Testis (tissue), 3 donors: ENCODE measurements around the gene APRT. TPM values are rescaled to one million over a fixed set of nuclear protein-coding genes. Genes with fewer than 3 reads are reported as not detected.

Experiments
- DNase-seq: peaks from one replicate; pipeline ENCODE4 v3.0.0-alpha.2; 2019
- H3K27ac ChIP-seq, 2 donors: fragments of 200-600 bp; sonication (generic); one replicate each; pipeline ENCODE4 v1.5.1; 2019
- H3K27me3 ChIP-seq: fragments of 200-600 bp; sonication (generic); one replicate; pipeline ENCODE4 v1.5.1; 2019
- H3K36me3 ChIP-seq: fragments of 200-600 bp; sonication (generic); one replicate; pipeline ENCODE4 v1.5.1; 2017; ENCODE audit warnings: low read depth; ENCODE audit errors: missing control alignments
- H3K4me1 ChIP-seq: fragments of 200-600 bp; sonication (generic); one replicate; pipeline ENCODE4 v1.5.1; 2019
- H3K4me3 ChIP-seq, 2 donors: fragments of 200-600 bp; sonication (generic); one replicate each; pipeline ENCODE4 v1.5.1; 2017 to 2019
- H3K9me3 ChIP-seq: fragments of 200-600 bp; sonication (generic); one replicate; pipeline ENCODE4 v1.5.1; 2017
- POLR2A ChIP-seq: fragments of 450-650 bp; IDR thresholded peaks from one replicate; pipeline ENCODE4 v1.6.1; 2017; ENCODE audit warnings: antibody characterized with exemption, mild to moderate bottlenecking, moderate library complexity
- WGBS, 2 donors: methylation state at CpG; one replicate each; pipeline ENCODE4 v1.1.5; 2018; 5-methylcytosine and 5-hydroxymethylcytosine counted together
- intact Hi-C: fragments of 100-400 bp; cut with DNase I; formaldehyde crosslinking; loops from one replicate; pipeline ENCODE4 v1.15.1; 2023; ENCODE audit warnings: low total_unique reads
- polyA plus RNA-seq: library from polyadenylated mRNA; stranded (reverse); fragments of 350-450 nt; fragmentation: Illumina TruSeq; extraction: RNeasy Lipid Tissue Mini Kit (QIAGEN cat#74804); gene quantifications from one replicate; pipeline ENCODE4 v1.2.3, GENCODE V29; 2014; ENCODE audit warnings: low read depth, low replicate concordance; ENCODE audit not compliant: insufficient read depth
- total RNA-seq, 2 donors: library from RNA; depleted of rRNA; stranded (reverse); fragments of >200 nt; gene quantifications; one replicate each; pipeline ENCODE4 v1.2.3, GENCODE V29; 2016
- TF ChIP-seq, protein P1 (sequence below), 3 experiments: fragments of 450-650 bp in 2 of 3; fragments of 200-600 bp in 1 of 3; sonication (generic) in 1 of 3; IDR thresholded peaks; one replicate each; pipeline ENCODE4 v1.5.1; 2016 to 2019; ENCODE audit warnings: antibody characterized with exemption in 3 of 3, mild to moderate bottlenecking in 2 of 3, moderate library complexity in 1 of 3

The APRT gene
- total and polyA plus RNA-seq, 3 donors from 2014 or later, result 62.1 to 86.0 (median 82.1) TPM

DNA sequence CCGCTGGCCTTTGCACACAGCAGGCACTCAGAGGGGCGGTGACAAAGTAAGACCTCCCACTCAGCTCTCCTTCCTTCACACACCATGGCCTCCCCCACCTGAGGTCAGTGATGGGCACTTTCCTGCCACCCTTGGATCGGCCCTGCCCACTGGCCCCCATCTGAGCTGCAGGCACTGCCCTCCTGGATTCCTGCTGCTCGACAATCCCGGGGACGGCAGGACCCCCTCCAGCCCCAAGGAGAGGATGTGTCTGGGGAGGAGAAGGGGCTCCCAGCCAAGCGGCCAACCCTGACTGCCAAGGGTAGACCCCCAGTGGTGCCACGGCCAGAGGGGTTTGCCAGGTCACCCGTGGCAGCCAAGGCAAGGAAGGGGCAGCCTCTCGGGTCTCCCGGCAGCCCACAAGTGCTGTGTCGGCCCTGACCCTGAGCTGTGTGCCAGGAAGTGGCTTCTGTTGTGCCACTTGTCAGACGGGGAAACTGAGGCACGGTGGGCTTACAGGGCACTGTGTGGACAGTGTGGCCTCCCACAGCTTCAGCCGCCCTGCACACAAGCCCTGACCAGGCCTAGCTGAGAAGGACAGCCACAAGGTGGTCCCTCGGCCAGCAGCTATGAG is 49.4 kb downstream of the APRT start:
- Histone ChIP-seq H3K27ac (no peak overlapping the region), H3K4me1 (no peaks in the 10 kb centered on the region), H3K4me3 (no peak overlapping the region), H3K9me3 (no peaks in the 10 kb centered on the region), H3K36me3 (no peaks in the 10 kb centered on the region), H3K27me3 (no peaks in the 10 kb centered on the region)
- 82 to 84% methylated on average over 9 to 16 of the region's 16 CpGs for WGBS, 2 donors
- DNase-seq, result no peak
- intact Hi-C loops, result no loop called here
- TF ChIP-seq, protein P1, sequence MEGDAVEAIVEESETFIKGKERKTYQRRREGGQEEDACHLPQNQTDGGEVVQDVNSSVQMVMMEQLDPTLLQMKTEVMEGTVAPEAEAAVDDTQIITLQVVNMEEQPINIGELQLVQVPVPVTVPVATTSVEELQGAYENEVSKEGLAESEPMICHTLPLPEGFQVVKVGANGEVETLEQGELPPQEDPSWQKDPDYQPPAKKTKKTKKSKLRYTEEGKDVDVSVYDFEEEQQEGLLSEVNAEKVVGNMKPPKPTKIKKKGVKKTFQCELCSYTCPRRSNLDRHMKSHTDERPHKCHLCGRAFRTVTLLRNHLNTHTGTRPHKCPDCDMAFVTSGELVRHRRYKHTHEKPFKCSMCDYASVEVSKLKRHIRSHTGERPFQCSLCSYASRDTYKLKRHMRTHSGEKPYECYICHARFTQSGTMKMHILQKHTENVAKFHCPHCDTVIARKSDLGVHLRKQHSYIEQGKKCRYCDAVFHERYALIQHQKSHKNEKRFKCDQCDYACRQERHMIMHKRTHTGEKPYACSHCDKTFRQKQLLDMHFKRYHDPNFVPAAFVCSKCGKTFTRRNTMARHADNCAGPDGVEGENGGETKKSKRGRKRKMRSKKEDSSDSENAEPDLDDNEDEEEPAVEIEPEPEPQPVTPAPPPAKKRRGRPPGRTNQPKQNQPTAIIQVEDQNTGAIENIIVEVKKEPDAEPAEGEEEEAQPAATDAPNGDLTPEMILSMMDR (IDR thresholded peaks at IDR 0.05), result no peak
- TF ChIP-seq POLR2A, result no peak

DNA sequence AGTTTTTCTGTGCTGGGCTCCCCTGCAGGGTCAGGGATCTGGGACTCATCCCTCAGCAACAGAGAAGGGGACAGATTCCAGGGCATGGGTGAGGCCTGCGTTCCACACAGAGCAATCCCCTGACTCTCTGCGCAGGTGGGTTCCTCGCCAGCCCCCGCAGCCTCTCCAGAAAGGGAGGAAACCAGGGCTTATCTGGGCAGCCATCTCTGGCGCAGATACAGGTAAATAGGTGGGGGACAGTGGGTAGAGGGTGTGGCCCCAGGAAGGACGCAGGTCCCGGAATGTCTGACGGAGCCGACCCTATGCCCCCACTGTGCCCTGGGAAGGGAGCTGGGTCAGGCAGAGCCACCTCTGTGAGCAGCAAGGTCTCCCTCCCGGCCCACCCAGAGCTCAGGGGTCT is 49.9 kb downstream of the APRT start:
- TF ChIP-seq, protein P1 (IDR thresholded peaks at IDR 0.05), result no peak
- TF ChIP-seq POLR2A, result no peak
- no peak for DNase-seq
- no peaks in the 10 kb centered on the region for H3K4me1 ChIP-seq
- no peak overlapping the region for H3K27ac ChIP-seq
- no peak overlapping the region for H3K4me3 ChIP-seq
- WGBS, 2 donors, result 76% methylated on average over 10 of the region's 10 CpGs; no CpG with 5 or more reads in 1 of the 2 donors
- H3K27me3 ChIP-seq, result no peaks in the 10 kb centered on the region
- H3K36me3 ChIP-seq, result no peaks in the 10 kb centered on the region
- intact Hi-C loops, result no loop called here
- H3K9me3 ChIP-seq, result no peaks in the 10 kb centered on the region

DNA sequence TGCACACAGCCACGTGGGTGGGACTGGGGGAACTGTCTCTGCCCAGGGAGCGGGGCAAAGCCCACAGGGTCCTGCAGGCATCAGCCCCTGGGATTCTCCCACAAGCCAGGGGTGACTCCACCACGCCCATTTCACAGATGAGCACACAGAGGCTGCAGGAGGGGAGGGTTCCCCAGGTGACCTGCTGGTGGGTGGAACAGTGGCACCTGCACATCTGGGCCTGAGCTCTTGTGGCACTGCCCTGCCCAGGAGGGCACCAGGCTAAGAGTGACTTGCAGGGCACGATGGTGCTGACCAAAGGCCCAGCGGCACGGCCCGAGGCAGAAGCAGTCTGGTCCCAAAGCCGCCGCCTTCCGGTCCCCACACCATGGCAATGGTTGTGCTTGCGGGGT is 50.6 kb downstream of the APRT start:
- no peaks in the 10 kb centered on the region for H3K4me1 ChIP-seq
- H3K27ac ChIP-seq, result no peak overlapping the region

DNA sequence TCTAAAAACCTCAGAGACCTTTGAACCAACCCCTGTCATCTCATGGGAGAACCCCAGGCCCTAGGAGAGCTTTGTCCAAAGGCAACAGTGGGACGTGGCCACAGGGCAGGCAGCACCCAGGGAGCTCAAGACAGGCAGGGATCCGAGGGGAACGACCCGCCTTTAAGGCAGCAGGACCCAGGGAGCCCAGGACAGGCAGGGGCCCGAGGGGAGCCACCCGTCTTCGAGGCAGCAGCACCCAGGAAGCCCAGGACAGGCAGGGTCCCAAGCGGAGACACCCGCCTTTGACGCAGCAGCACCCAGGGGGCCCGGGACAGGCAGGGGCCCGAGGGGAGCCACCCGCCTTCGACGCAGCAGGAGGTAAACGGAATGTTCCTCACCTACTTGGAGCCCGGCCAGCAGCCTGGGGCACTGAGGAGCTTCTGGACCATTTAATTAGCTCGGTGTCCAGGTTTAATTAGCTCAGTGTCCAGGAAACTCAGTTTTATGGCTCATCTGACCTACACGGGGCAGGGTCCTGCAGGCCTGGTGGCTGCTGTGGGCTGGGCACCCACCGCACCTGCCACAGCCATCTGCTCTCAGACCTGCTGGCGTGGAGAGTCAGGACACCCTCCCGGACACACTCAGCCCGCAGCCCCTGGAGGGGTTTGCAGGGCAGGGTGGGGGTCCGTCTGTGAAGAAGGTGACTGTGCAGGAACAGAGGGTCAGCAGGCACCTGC is 51.1 kb downstream of the APRT start:
- Histone ChIP-seq H3K4me3 (no peak overlapping the region), H3K27me3 (no peaks in the 10 kb centered on the region), H3K36me3 (no peaks in the 10 kb centered on the region), H3K9me3 (no peaks in the 10 kb centered on the region), H3K27ac (no peak overlapping the region), H3K4me1 (no peaks in the 10 kb centered on the region)
- intact Hi-C loops, result no loop called here
- no peak for DNase-seq
- TF ChIP-seq POLR2A, result no peak
- TF ChIP-seq, protein P1 (IDR thresholded peaks at IDR 0.05), result no peak
- WGBS, 2 donors, result 84 to 88% methylated on average over 14 to 24 of the region's 24 CpGs

More for the DNA sequence above, 50.6 kb downstream of the APRT start:
- Histone ChIP-seq H3K36me3 (no peaks in the 10 kb centered on the region), H3K4me3 (no peak overlapping the region), H3K27me3 (no peaks in the 10 kb centered on the region), H3K9me3 (no peaks in the 10 kb centered on the region)
- no peak for DNase-seq
- intact Hi-C loops, result no loop called here
- no peak for TF ChIP-seq POLR2A
- TF ChIP-seq, protein P1 (IDR thresholded peaks at IDR 0.05), result no peak
- WGBS, 2 donors, result 88 to 100% methylated on average over 1 to 11 of the region's 11 CpGs
